GM10847 (cell line): ENCODE data around the gene MRPS6.

Experiments used
- POLR2A ChIP-seq: IDR thresholded peaks from 2 replicates; pipeline ENCODE4 v1.6.1; 2011; ENCODE audit not compliant: insufficient read length; ENCODE audit errors: extremely low read depth

Gene MRPS6

DNA sequence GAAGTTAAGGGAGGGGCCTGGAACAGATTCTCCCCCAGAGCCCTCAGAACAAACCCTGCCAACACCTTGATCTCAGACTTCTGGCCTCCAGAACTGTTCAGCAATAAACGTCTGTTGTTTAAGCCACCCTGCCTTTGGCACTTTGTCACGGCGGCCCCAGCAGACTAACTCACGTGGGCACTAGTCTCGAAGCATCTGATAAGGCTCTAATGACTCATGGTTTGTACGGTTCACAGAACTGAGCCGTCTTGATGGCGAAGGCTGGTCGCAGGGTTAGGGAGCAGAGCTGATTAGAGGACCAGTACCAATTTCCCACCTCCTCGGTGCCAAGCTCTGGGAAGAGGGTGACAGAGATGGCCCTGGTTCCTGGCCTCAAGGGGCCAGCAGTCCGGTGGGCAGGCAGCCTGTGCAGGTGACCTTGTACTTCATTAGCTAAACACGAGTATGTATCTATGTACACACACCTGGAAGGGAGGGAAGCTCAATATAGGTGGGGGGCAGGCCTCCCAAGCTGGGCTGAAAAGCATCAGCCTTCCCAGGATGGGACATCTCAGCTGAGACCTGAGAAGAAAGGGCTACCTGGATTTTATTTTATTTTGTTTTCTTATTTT is 112.8 kb downstream of the MRPS6 start:
- no peak for TF ChIP-seq POLR2A

DNA sequence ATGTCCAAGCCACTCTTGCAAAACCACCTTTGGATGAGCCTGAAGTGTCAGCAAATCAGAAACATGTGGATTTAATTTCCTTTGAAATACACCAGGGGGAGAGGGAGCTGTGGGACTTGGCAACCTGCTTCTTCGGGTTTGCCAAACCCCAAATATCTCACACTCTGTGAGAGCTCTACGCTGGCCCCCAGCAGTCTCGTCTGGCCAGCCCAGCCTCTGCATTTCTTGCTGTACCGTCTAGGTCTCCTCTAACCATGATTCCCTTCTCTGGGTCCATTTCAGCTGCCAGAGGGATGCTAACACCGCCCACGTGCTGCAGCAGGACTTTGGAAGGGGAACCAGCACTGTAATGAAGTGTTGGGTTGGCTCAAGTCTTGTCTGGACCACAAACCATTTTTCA is 114.6 kb downstream of the MRPS6 start:
- TF ChIP-seq POLR2A, result no peak

DNA sequence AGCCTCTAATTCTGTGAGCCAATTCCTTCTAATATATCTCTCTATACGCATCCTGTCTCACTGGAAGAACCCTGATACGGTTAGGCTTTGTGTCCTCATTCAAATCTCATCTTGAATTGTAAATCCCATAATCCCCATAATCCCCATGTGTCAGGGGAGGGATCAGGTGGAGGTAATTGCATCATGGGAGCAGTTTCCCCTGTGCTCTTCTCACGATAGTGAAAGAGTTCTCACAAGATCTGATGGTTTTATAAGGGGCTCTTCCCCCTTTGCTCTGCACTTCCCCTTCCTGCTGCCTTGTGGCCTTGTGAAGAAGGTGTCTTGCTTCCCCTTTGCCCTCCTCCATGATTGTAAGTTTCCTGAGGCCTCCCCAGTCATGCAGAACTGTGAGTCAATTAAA is 116.1 kb downstream of the MRPS6 start:
- no peak for TF ChIP-seq POLR2A

DNA sequence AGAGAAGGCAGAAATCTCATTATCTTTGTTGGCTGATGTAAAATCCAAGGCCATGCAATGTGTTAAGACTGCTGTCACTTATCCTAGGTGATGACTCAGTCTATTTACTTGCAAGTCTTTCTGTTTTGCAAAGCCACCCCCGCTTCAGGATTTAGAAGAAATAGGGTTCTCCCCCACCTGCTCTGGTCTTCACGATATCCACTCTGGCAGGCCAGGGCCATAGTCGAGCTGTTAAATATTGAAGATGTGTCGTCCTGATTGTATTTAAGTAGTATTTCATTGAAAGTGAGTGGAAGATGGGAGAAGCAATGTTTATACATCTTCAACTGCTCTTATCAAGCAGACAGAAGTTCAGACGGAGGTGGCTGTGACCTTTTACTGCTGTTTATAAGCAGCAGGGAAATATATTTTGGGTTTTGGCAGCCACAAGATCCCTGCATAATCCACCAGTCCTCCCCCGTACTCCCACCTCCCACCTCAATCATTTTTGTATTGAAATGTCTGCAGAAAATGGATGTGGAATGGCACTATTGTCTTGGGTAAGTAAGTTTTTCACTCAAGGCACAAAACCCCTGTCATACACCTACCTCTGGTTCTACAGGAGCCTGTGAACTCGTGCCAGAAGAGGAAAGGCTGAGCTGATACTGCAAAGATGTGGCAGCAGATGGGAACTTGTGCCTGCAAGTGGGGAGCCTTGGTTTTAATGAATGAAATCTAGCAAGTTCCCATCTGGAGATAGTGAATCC is 117.4 kb downstream of the MRPS6 start:
- TF ChIP-seq POLR2A, result no peak

DNA sequence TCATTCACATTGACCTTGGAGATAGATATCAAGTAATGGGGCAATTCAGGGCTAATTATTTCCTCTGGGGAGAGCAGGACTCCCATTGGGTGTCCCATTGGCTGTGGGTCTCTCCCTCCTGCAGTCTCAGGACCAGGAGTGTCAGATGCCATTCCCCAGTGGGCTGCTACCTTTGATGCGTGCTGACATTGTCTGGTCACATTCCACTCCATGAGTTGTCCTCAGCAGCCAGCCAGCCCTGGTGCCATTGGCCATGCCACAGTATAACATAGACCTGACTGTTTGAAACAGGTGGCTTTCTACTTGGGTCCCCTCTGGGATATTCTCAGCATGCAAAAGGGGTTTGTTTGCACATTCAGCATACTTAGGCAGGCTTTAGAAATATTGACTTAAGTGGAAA is 118.5 kb downstream of the MRPS6 start:
- no peak for TF ChIP-seq POLR2A
